SK-N-MC (cell line): Measurements from ENCODE around the gene INPP5B.

ENCODE experiments used
- EZH2 ChIP-seq: fragments of 200-600 bp; sonication (generic); IDR thresholded peaks from one replicate; pipeline ENCODE4 v1.6.1; 2017; ENCODE audit warnings: antibody characterized with exemption
- FOXP2 ChIP-seq: optimal IDR thresholded peaks from 2 replicates; pipeline ENCODE3; 2011; ENCODE audit warnings: mild to moderate bottlenecking, moderate library complexity; ENCODE audit not compliant: insufficient read depth; ENCODE audit errors: extremely low read length, control extremely low read depth
- POLR2AphosphoS5 ChIP-seq: IDR thresholded peaks from 2 replicates; pipeline ENCODE4 v1.6.1; 2012; ENCODE audit warnings: mild to moderate bottlenecking, low read depth, low read length, borderline replicate concordance

DNA sequence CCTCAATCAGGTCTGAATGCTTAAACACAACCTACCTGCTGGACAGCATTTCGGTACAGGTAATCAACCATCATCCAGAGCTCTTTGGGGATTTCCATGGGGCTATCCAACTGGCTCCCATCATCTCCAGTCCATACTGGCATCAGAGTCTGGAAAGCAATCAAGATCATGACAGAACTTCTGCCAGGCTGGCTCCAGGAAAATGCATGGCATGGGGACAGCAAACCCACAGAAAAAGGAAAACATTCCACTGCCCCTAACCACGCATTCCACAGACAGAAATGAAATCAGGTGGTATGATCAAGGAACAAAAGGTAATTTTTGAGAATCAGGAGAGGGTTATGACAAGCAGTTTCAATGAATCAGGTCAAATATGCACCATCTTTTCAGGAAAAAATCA lies 78.4 kb downstream of the INPP5B start:
- TF ChIP-seq POLR2AphosphoS5 (no peak), EZH2 (no peak), FOXP2 (no peak)
